IPS-18a (cell line): ENCODE results near the gene NMT1.
A peak's percentile ranks its signal among the peaks of the same experiment; 100 is the strongest.

Experiments used
- H3K27ac ChIP-seq: one replicate; pipeline ENCODE4 v1.5.1; 2013; ENCODE audit warnings: low read length
- H3K27me3 ChIP-seq: one replicate; pipeline ENCODE4 v1.6.1; 2013; ENCODE audit warnings: mild to moderate bottlenecking, low read length; ENCODE audit not compliant: control insufficient read depth, insufficient read depth
- H3K36me3 ChIP-seq: one replicate; pipeline ENCODE4 v1.6.1; 2013; ENCODE audit warnings: low read depth, low read length; ENCODE audit not compliant: control insufficient read depth
- H3K4me1 ChIP-seq: one replicate; pipeline ENCODE4 v1.6.1; 2013; ENCODE audit warnings: low read depth, low read length; ENCODE audit not compliant: control insufficient read depth
- H3K4me3 ChIP-seq: one replicate; pipeline ENCODE4 v1.5.1; 2013; ENCODE audit warnings: low read length
- H3K9ac ChIP-seq: one replicate; pipeline ENCODE4 v1.6.1; 2013; ENCODE audit warnings: mild to moderate bottlenecking, low read length, moderate library complexity
- H3K9me3 ChIP-seq: one replicate; pipeline ENCODE4 v1.6.1; 2013; ENCODE audit warnings: low read depth, low read length; ENCODE audit not compliant: control insufficient read depth

Gene NMT1

DNA sequence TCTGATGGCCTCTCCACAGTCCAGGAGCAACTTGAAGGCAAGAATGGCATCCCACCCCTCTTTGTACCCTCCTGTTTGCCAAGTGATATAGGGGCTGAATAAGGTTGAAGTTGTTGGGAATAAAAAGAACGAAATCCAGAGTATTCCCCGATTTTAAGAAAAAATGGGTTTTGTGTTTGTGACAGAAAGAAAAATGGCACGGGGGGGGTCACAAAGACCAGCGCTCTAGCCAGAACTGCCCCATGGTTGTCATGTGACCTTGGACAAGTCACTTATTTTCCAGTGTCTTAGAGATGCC lies 85.4 kb downstream of the NMT1 start:
- Histone ChIP-seq H3K4me3 (peak overlapping the region; percentile 92), H3K27ac (no peak overlapping the region), H3K9ac (peak overlapping the region; percentile 98), H3K36me3 (no peaks in the 10 kb centered on the region), H3K27me3 (no peaks in the 10 kb centered on the region), H3K9me3 (no peaks in the 10 kb centered on the region), H3K4me1 (peaks cover 20% of the 10 kb centered on the region)

DNA sequence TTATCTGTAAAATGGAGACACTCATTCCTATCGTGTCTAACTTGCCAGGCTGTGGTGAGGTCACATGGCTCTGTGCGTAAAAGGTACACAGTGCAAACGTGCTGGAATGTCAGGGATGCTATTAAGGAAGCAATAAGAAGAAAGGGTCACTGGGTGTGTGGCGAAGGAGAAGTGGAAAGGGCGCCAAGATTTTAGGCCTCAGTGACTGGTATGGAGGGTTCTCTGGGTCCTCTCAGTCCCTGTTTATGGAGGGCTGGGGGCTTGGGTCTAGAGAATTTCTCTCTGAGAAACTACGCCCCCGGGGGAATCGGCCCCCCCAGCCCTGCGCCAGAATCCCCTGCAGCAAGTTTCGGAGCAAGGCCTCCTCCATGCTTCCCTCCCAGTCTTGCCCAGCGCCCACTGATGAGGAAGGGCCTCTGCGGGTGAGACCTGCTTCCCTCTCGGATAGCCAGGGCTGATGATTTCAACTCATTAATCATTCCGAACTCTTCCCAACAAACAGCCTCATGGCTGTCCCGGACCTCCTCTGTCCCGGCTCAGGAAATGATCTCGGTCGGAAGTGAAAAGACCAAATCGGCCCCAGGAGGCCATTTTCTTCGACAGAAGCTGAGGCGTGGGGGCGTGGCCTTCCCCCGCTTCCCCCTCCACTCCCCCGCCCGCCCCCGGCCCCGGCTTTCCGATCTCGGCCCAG lies 85.9 kb downstream of the NMT1 start:
- Histone ChIP-seq H3K9me3 (no peaks in the 10 kb centered on the region), H3K36me3 (no peaks in the 10 kb centered on the region), H3K9ac (peak overlapping the region; percentile 98), H3K27me3 (no peaks in the 10 kb centered on the region), H3K27ac (peak overlapping the region; percentile 98), H3K4me3 (peak overlapping the region; percentile 92), H3K4me1 (peaks cover 22% of the 10 kb centered on the region)

GRCh38 chr17:45147581-45148182 lies 86.6 kb downstream of the NMT1 start:
- Histone ChIP-seq H3K27ac (peak overlapping the region; percentile 98), H3K4me1 (peaks cover 22% of the 10 kb centered on the region), H3K4me3 (peak overlapping the region; percentile 92), H3K9ac (peak overlapping the region; percentile 98), H3K36me3 (no peaks in the 10 kb centered on the region), H3K27me3 (no peaks in the 10 kb centered on the region), H3K9me3 (no peaks in the 10 kb centered on the region)

GRCh38 chr17:45148183-45149036 lies 87.3 kb downstream of the NMT1 start, which contains the start of gene HEXIM1:
Gene HEXIM1 (plus strand): TSS chr17:45148475. CDS start chr17:45149191, 716 bp downstream.
- H3K36me3 ChIP-seq, result no peaks in the 10 kb centered on the region
- H3K27ac ChIP-seq, result peak within 1 kb of the TSS; percentile 98
- H3K27me3 ChIP-seq, result no peaks in the 10 kb centered on the region
- H3K9me3 ChIP-seq, result no peaks in the 10 kb centered on the region
- peaks cover 18% of the 10 kb centered on the region for H3K4me1 ChIP-seq
- peak within 1 kb of the TSS; percentile 98 for H3K9ac ChIP-seq
- peak within 1 kb of the TSS; percentile 97 for H3K4me3 ChIP-seq

GRCh38 chr17:45149037-45149668 lies 88.0 kb downstream of the NMT1 start:
- Histone ChIP-seq H3K9me3 (no peaks in the 10 kb centered on the region), H3K4me1 (peaks cover 18% of the 10 kb centered on the region), H3K36me3 (no peaks in the 10 kb centered on the region), H3K4me3 (peak overlapping the region; percentile 97), H3K9ac (peak overlapping the region; percentile 70), H3K27ac (peak overlapping the region; percentile 41), H3K27me3 (no peaks in the 10 kb centered on the region)

GRCh38 chr17:45149669-45150664 lies 88.8 kb downstream of the NMT1 start:
- Histone ChIP-seq H3K27ac (no peak overlapping the region), H3K27me3 (no peaks in the 10 kb centered on the region), H3K4me1 (peaks cover 18% of the 10 kb centered on the region), H3K9ac (peak overlapping the region; percentile 70), H3K4me3 (peak overlapping the region; percentile 97), H3K36me3 (no peaks in the 10 kb centered on the region), H3K9me3 (no peaks in the 10 kb centered on the region)

DNA sequence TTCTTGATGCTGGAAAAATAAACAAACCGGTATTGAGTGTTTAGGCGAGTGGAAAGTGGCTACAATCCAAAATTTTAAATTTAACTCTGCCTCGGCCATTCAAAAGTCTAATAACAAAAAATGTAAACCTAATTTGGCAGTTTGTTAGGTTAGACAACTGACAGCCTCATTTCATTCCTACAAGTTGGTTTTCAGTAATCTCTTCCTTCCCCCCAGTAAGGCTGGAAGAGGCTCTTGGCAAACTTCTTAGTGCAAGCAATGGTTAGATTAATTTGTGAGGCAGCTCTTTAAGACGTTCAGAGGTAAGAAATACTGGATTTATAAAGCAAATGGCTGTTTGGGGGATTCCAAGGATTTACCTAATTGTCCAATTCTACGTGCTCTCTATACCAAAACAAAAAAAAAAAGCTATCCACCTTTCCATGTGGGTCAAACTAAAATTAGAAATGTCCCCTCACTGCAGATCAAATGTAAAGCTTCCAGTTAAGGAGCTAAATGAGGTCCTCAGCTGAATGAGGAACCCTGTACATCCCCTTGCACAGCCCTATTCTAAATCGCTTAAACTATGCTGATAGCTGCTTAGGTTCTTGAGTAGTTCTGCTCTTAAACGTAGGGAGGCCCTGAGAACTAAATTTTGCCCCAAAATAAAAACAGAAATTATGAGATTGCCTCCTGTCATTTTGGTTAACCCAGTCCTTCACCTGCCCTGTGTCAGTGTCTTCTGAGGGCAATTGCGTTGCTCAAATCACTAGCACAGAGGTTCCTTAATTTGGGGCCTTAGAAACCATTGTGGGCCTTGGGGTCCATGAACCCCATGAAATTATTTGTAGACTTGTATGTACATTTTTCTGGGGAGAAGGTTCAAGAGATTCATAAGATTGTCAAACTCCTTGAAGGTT lies 90.0 kb downstream of the NMT1 start:
- no peak overlapping the region for H3K9ac ChIP-seq
- H3K9me3 ChIP-seq, result no peaks in the 10 kb centered on the region
- no peak overlapping the region for H3K27ac ChIP-seq
- H3K36me3 ChIP-seq, result no peaks in the 10 kb centered on the region
- H3K27me3 ChIP-seq, result no peaks in the 10 kb centered on the region
- peaks cover 18% of the 10 kb centered on the region for H3K4me1 ChIP-seq
- H3K4me3 ChIP-seq, result peak overlapping the region; percentile 97

DNA sequence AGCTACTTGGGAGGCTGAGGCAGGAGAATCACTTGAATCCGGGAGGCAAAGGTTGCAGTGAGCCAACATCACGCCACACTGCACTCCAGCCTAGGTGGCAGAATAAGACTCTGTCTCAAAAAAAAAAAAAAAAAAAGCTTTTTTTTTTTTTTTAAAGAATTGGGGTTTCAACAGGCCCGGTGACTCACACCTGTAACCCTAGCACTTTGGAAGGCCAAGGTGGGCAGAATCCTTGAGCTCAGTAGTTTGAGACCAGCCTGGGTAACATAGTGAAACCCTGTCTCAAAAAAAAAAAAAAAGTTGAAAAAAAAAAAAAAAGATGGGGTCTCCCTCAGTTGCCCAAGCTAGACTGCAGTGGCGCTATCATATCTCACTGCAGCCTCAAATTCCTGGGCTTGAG lies 93.9 kb downstream of the NMT1 start:
- no peaks in the 10 kb centered on the region for H3K36me3 ChIP-seq
- no peaks in the 10 kb centered on the region for H3K27me3 ChIP-seq
- H3K27ac ChIP-seq, result no peak overlapping the region
- H3K4me3 ChIP-seq, result no peak overlapping the region
- no peak overlapping the region for H3K9ac ChIP-seq
- H3K4me1 ChIP-seq, result peaks cover 15% of the 10 kb centered on the region
- no peaks in the 10 kb centered on the region for H3K9me3 ChIP-seq

GRCh38 chr17:45155483-45155882 lies 94.4 kb downstream of the NMT1 start:
- Histone ChIP-seq H3K27me3 (no peaks in the 10 kb centered on the region), H3K9me3 (no peaks in the 10 kb centered on the region), H3K4me3 (no peak overlapping the region), H3K36me3 (no peaks in the 10 kb centered on the region), H3K27ac (no peak overlapping the region), H3K9ac (no peak overlapping the region), H3K4me1 (peaks cover 15% of the 10 kb centered on the region)

DNA sequence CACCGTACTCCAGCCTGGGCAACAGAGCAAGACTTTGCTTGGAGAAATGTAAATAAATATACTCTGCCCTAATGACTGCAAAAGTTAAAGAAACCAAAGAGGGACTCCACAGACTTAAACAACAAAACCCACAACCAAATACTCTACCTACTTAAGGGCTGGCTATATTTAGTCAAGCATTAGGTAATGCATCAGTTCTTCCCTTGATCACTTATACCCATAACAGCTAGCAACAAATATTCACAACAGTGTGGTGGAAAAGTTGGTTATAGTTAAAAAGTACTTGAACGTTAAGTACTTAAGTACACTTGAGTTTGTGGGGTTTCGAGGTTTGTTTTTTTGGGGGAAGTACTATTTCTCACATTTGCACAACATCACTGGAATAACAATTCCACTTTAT lies 95.1 kb downstream of the NMT1 start:
- Histone ChIP-seq H3K9me3 (no peaks in the 10 kb centered on the region), H3K27me3 (no peaks in the 10 kb centered on the region), H3K9ac (no peak overlapping the region), H3K4me1 (peaks cover 8% of the 10 kb centered on the region), H3K36me3 (no peaks in the 10 kb centered on the region), H3K4me3 (no peak overlapping the region), H3K27ac (no peak overlapping the region)
